GM19035 (cell line): ENCODE measurements around the gene SMOC2.

ENCODE experiments used
- ATAC-seq: cut with Tn5 transposase; IDR thresholded peaks from one replicate; pipeline ENCODE4 v1.9.1; 2021; ENCODE audit not compliant: unreplicated experiment

Gene SMOC2

GRCh38 chr6:168440520-168441433, at the start of gene SMOC2:
Gene SMOC2 (plus strand): TSS chr6:168441184. CDS start chr6:168441371, 187 bp downstream.
- ATAC-seq: no peak

GRCh38 chr6:168393126-168393870, 47.7 kb upstream of the SMOC2 start:
- no peak for ATAC-seq

GRCh38 chr6:168394606-168395005, 46.4 kb upstream of the SMOC2 start:
- ATAC-seq: no peak

GRCh38 chr6:168395983-168396382, 45.0 kb upstream of the SMOC2 start:
- no peak for ATAC-seq

GRCh38 chr6:168396561-168396960, 44.4 kb upstream of the SMOC2 start:
- ATAC-seq: no peak

- ATAC-seq: no peak
These were observed 44.0 kb upstream of the SMOC2 start for GRCh38 chr6:168397012-168397411.

GRCh38 chr6:168400037-168400436, 40.9 kb upstream of the SMOC2 start:
- ATAC-seq: no peak

GRCh38 chr6:168403370-168404005, 37.5 kb upstream of the SMOC2 start:
- ATAC-seq: no peak

GRCh38 chr6:168404560-168404959, 36.4 kb upstream of the SMOC2 start:
- ATAC-seq: no peak

GRCh38 chr6:168407842-168408241, 33.1 kb upstream of the SMOC2 start:
- ATAC-seq: no peak

GRCh38 chr6:168408504-168409136, 32.4 kb upstream of the SMOC2 start:
- ATAC-seq: no peak

GRCh38 chr6:168410035-168410434, 30.9 kb upstream of the SMOC2 start:
- ATAC-seq: no peak

- ATAC-seq: no peak
These were observed 30.4 kb upstream of the SMOC2 start for GRCh38 chr6:168410554-168411011.

- no peak for ATAC-seq
These were observed 29.9 kb upstream of the SMOC2 start for GRCh38 chr6:168411130-168411529.

- ATAC-seq: no peak
These were observed 29.2 kb upstream of the SMOC2 start for GRCh38 chr6:168411793-168412192.

GRCh38 chr6:168412456-168412855, 28.5 kb upstream of the SMOC2 start:
- ATAC-seq: no peak

GRCh38 chr6:168413018-168413720, 27.8 kb upstream of the SMOC2 start:
- no peak for ATAC-seq

GRCh38 chr6:168413856-168414255, 27.1 kb upstream of the SMOC2 start:
- no peak for ATAC-seq

GRCh38 chr6:168414336-168415097, 26.5 kb upstream of the SMOC2 start:
- ATAC-seq: no peak
